D721Med (cell line): Measurements from ENCODE around the gene ST8SIA6.

Source experiments
- DNase-seq: peaks from one replicate; pipeline ENCODE4 v3.0.0; 2011; ENCODE audit warnings: low spot score; ENCODE audit not compliant: insufficient read length
- FAIRE-seq: peaks from 2 replicates; lab custom pipeline; 2011; peaks lifted over from hg19 to GRCh38; lab: Jason Lieb, UNC
- CTCF ChIP-seq: IDR thresholded peaks from 2 replicates; pipeline ENCODE4 v1.5.1; 2012; ENCODE audit warnings: mild to moderate bottlenecking, control low read depth; ENCODE audit not compliant: insufficient read depth; ENCODE audit errors: missing control alignments

Gene ST8SIA6

GRCh38 chr10:17380016-17380415 is 74.4 kb downstream of the ST8SIA6 start:
- FAIRE-seq (no peak), DNase-seq (no peak)
- TF ChIP-seq CTCF: no peak

- DNase-seq: no peak
- TF ChIP-seq CTCF: no peak
- FAIRE-seq: no peak
These were observed 75.2 kb downstream of the ST8SIA6 start for GRCh38 chr10:17379151-17379690.

- TF ChIP-seq CTCF: peak; percentile 54
- DNase-seq: no peak
- no peak for FAIRE-seq
These were observed 78.3 kb downstream of the ST8SIA6 start for GRCh38 chr10:17375936-17376584.

GRCh38 chr10:17368708-17369272 is 85.6 kb downstream of the ST8SIA6 start:
- FAIRE-seq (no peak), DNase-seq (no peak)
- no peak for TF ChIP-seq CTCF

- FAIRE-seq (no peak), DNase-seq (no peak)
- TF ChIP-seq CTCF: no peak
These were observed 87.7 kb downstream of the ST8SIA6 start for GRCh38 chr10:17366705-17367104.

GRCh38 chr10:17365402-17365801 is 89.0 kb downstream of the ST8SIA6 start:
- TF ChIP-seq CTCF: no peak
- DNase-seq: no peak
- no peak for FAIRE-seq

- FAIRE-seq: no peak
- no peak for DNase-seq
- no peak for TF ChIP-seq CTCF
These were observed 95.9 kb downstream of the ST8SIA6 start for GRCh38 chr10:17358461-17358860.
